Thyroid gland (tissue), 4 donors: Measurements from ENCODE around the gene FAM89B.

ENCODE experiments used
- POLR2A ChIP-seq, 2 donors: fragments of 450-650 bp; IDR thresholded peaks; one replicate each; pipeline ENCODE4 v1.6.1; 2017; ENCODE audit warnings: antibody characterized with exemption in 2 of 2, mild to moderate bottlenecking in 2 of 2, moderate library complexity in 1 of 2
- TF ChIP-seq, protein P1 (sequence below), 6 experiments: fragments of 200-600 bp in 3 of 6; fragments of 450-650 bp in 3 of 6; sonication (generic) in 3 of 6; IDR thresholded peaks; one replicate each; pipeline ENCODE4 v1.5.1; 2016 to 2019; ENCODE audit warnings: antibody characterized with exemption in 6 of 6, mild to moderate bottlenecking in 2 of 6, inconsistent platforms in 1 of 6, moderate library complexity in 1 of 6

DNA sequence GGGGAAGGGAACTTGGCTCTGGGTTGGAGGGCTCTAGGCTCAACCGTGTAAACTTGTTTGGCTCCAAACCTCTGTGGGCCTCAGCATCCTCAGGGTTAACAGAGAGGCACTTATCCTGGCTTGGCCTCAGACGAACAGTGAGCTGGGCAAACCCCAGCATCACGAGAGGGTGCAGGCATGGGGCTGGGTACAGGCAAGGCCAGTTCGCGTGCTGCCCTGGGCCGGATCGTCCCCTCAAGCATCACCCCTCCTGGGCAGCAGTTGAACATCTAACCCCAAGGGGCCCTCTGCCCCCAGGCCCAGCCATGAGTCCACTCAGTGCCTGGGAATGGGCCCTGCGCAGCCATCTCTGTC is 5.4 kb downstream of the FAM89B start:
- no peak for TF ChIP-seq POLR2A (IDR thresholded peaks at IDR 0.05)
- TF ChIP-seq, protein P1, sequence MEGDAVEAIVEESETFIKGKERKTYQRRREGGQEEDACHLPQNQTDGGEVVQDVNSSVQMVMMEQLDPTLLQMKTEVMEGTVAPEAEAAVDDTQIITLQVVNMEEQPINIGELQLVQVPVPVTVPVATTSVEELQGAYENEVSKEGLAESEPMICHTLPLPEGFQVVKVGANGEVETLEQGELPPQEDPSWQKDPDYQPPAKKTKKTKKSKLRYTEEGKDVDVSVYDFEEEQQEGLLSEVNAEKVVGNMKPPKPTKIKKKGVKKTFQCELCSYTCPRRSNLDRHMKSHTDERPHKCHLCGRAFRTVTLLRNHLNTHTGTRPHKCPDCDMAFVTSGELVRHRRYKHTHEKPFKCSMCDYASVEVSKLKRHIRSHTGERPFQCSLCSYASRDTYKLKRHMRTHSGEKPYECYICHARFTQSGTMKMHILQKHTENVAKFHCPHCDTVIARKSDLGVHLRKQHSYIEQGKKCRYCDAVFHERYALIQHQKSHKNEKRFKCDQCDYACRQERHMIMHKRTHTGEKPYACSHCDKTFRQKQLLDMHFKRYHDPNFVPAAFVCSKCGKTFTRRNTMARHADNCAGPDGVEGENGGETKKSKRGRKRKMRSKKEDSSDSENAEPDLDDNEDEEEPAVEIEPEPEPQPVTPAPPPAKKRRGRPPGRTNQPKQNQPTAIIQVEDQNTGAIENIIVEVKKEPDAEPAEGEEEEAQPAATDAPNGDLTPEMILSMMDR (IDR thresholded peaks at IDR 0.05), result no peak
